GM12864 (cell line): Measurements from ENCODE around the gene NYAP1.
"Not testable (repeated sequence)": the region's sequence is repeated elsewhere in the genome, so short reads cannot be mapped to it uniquely, and the experiment has no call there.

Experiments
- DNase-seq: peaks from one replicate; pipeline ENCODE4 v3.0.0-alpha.2; 2011; ENCODE audit warnings: low read depth
- H3K4me3 ChIP-seq: 2 replicates; pipeline ENCODE4 v1.5.1; 2011; ENCODE audit warnings: mild to moderate bottlenecking, low read depth, low read length, control low read depth
- CTCF ChIP-seq: IDR thresholded peaks from 2 replicates; pipeline ENCODE4 v1.5.1; 2011; ENCODE audit warnings: low read depth, mild to moderate bottlenecking, moderate library complexity, low read length, control low read depth, inconsistent platforms; ENCODE audit errors: missing control alignments

Gene NYAP1

GRCh38 chr7:100491192-100491578 lies 7.5 kb downstream of the NYAP1 start:
- no peak for TF ChIP-seq CTCF
- H3K4me3 ChIP-seq = no peak overlapping the region
- DNase-seq = no peak

- TF ChIP-seq CTCF = no peak
- DNase-seq = no peak
- peak overlapping the region; percentile 43 for H3K4me3 ChIP-seq
Observed at GRCh38 chr7:100492738-100493475, 9.2 kb downstream of the NYAP1 start.

- peak overlapping the region; percentile 43 for H3K4me3 ChIP-seq
- peak; percentile 30 for TF ChIP-seq CTCF
- DNase-seq = no peak
Observed at GRCh38 chr7:100493476-100494264, 9.9 kb downstream of the NYAP1 start.

- H3K4me3 ChIP-seq = no peak overlapping the region
- DNase-seq = no peak
- TF ChIP-seq CTCF = no peak
Observed at GRCh38 chr7:100496509-100496908, 12.8 kb downstream of the NYAP1 start.

- DNase-seq, H3K4me3 ChIP-seq: not testable (repeated sequence)
Observed at GRCh38 chr7:100500743-100501142, 17.0 kb downstream of the NYAP1 start.

GRCh38 chr7:100504031-100504430 lies 20.3 kb downstream of the NYAP1 start:
- not testable (repeated sequence) for DNase-seq, H3K4me3 ChIP-seq

- no peak overlapping the region for H3K4me3 ChIP-seq
- no peak for DNase-seq
- no peak for TF ChIP-seq CTCF
Observed at GRCh38 chr7:100504887-100505611, 21.3 kb downstream of the NYAP1 start.
